Hypothalamus (tissue), 51 donors: ENCODE results near the gene BRD9.
"Not testable (repeated sequence)": the region's sequence is repeated elsewhere in the genome, so short reads cannot be mapped to it uniquely, and the experiment has no call there.

Source experiments
- DNase-seq, 51 donors: peaks; one replicate each; lab custom pipeline; 2025; lab: John Stamatoyannopoulos, UW

The BRD9 gene

GRCh38 chr5:881551-881935 lies 11.1 kb downstream of the BRD9 start:
- DNase-seq: no peak

- no peak for DNase-seq
Observed at GRCh38 chr5:880816-881550, 11.6 kb downstream of the BRD9 start.

- not testable (repeated sequence) for DNase-seq
Observed at GRCh38 chr5:878677-879076, 13.9 kb downstream of the BRD9 start.

GRCh38 chr5:878125-878524 lies 14.5 kb downstream of the BRD9 start:
- no peak for DNase-seq

- DNase-seq: no peak
Observed at GRCh38 chr5:876398-877365, 15.9 kb downstream of the BRD9 start.

- no peak for DNase-seq
Observed at GRCh38 chr5:875931-876330, 16.7 kb downstream of the BRD9 start.

GRCh38 chr5:873328-873727 lies 19.3 kb downstream of the BRD9 start:
- no peak for DNase-seq

GRCh38 chr5:872301-872700 lies 20.3 kb downstream of the BRD9 start:
- DNase-seq: no peak

GRCh38 chr5:871596-872298 lies 20.9 kb downstream of the BRD9 start:
- no peak for DNase-seq

- DNase-seq: no peak
Observed at GRCh38 chr5:870956-871355, 21.6 kb downstream of the BRD9 start.

- no peak for DNase-seq
Observed at GRCh38 chr5:868428-869135, 24.0 kb downstream of the BRD9 start.

- no peak for DNase-seq
Observed at GRCh38 chr5:867300-867870, 25.2 kb downstream of the BRD9 start.

GRCh38 chr5:865771-866170 lies 26.8 kb downstream of the BRD9 start:
- no peak for DNase-seq

GRCh38 chr5:865168-865521 lies 27.5 kb downstream of the BRD9 start:
- no peak for DNase-seq

GRCh38 chr5:864492-865167 lies 28.0 kb downstream of the BRD9 start:
- DNase-seq: no peak

- no peak for DNase-seq
Observed at GRCh38 chr5:863244-863805, 29.3 kb downstream of the BRD9 start.

GRCh38 chr5:862367-863243 lies 30.0 kb downstream of the BRD9 start:
- DNase-seq: no peak
